Myocyte (in vitro differentiated cells): Measurements from ENCODE around the gene DDX28. TPM values are rescaled to one million over a fixed set of nuclear protein-coding genes. Genes with fewer than 3 reads are reported as not detected.

ENCODE experiments used
- DNase-seq: peaks from one replicate; pipeline ENCODE4 v3.0.0-alpha.2; 2012; ENCODE audit warnings: low read depth
- polyA plus RNA-seq: library from polyadenylated mRNA; unstranded; fragments of >200 nt; gene quantifications from one replicate; pipeline ENCODE4 v1.2.1, GENCODE V29; 2012; ENCODE audit warnings: missing spikeins
- total RNA-seq: library from RNA; depleted of rRNA; stranded (reverse); fragments of >200 nt; gene quantifications from 2 replicates; pipeline ENCODE4 v1.2.3, GENCODE V29; 2014

DDX28 gene, protein sequence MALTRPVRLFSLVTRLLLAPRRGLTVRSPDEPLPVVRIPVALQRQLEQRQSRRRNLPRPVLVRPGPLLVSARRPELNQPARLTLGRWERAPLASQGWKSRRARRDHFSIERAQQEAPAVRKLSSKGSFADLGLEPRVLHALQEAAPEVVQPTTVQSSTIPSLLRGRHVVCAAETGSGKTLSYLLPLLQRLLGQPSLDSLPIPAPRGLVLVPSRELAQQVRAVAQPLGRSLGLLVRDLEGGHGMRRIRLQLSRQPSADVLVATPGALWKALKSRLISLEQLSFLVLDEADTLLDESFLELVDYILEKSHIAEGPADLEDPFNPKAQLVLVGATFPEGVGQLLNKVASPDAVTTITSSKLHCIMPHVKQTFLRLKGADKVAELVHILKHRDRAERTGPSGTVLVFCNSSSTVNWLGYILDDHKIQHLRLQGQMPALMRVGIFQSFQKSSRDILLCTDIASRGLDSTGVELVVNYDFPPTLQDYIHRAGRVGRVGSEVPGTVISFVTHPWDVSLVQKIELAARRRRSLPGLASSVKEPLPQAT
- 11.1 and 14.1 TPM in 2 replicates for total RNA-seq
- 8.3 TPM for polyA plus RNA-seq

DNA sequence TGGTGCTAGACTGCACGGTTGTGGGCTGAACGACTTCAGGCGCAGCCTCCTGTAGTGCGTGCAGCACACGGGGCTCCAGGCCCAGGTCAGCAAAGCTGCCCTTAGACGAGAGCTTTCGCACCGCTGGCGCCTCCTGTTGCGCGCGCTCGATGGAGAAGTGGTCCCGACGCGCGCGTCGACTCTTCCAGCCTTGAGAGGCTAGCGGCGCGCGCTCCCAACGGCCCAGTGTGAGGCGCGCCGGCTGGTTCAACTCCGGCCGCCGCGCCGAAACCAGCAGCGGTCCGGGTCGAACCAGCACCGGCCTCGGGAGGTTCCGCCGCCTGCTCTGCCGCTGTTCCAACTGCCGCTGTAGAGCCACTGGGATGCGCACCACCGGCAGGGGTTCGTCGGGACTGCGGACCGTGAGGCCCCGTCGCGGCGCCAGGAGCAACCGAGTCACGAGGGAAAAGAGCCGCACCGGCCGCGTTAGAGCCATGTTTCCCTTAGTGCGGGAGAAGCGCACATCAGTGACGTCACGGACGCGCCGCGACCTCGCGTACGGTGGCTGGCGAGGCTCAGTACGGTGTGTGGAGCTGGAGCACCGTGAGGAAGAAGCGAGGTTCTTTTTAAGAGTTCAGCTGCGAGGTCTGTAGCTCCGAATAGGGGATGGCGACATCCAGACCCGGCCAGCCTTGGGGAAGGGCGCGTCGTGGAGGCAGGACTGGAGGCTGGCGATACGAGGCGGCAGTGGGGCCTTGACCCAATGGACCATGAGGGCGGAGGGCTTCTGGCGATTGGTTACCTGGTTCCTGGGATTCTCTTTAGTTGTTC is at the start of gene DDX28, which contains the start of gene DUS2:
TSS of gene DDX28 (minus strand) at position 505 of the 810 bp plus-strand sequence. CDS start at position 475, 30 bp downstream.
TSS of gene DUS2 (plus strand) at position 557 of the 810 bp plus-strand sequence. CDS start 14,740 bp downstream, outside the sequence.
- DNase-seq, result peak; percentile 94

DNA sequence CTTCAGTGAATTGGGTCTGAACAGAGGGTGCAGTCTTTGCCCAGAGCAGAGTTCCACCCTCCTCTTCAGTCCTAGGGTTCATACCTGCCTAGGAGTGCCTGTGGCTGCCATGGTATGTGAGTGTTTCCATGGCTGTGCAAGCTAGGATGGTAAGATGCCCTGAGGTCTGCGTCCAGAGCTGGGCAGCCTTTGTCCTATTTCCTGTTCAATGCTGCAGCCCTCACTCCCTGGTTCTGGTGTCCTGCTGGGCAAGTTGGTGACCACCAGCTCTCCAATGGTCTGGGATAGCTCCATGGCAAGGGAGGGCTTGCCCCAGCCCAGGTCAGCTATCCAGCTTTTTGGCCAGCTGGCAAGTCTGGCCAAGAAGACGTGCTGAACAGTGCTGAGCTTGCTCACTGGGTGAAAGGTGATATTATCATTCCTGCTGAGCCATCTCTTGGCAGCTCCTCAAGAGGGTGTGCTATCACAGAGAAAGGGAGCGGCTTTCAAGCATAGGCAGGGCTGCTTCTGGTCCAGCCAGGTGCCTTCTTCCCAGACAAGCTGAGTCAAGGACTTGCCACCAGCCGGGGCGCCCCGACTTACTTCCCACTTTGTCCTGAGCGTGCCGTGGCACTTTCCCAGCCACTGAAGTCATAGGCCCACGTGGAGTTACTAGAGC is 49.1 kb upstream of the DDX28 start:
- DNase-seq, result peak; percentile 92

DNA sequence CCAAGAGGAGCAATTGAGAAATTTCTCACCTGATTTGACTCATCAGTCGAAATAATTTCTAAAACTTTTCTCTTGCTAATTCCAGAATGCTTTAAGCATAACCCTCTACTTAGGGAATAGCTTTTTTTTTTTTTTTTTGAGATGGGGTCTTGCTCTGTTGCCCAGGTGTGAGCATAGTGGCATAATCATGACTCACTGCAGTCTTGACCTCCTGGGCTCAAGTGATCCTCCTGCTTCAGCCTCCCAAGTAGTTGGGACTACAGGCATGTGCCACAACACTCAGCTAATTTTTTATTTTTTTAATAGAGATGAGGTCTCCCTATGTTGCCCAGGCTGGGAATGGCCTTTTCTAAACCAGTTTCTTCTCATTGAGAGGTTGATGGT is 48.5 kb upstream of the DDX28 start:
- no peak for DNase-seq

DNA sequence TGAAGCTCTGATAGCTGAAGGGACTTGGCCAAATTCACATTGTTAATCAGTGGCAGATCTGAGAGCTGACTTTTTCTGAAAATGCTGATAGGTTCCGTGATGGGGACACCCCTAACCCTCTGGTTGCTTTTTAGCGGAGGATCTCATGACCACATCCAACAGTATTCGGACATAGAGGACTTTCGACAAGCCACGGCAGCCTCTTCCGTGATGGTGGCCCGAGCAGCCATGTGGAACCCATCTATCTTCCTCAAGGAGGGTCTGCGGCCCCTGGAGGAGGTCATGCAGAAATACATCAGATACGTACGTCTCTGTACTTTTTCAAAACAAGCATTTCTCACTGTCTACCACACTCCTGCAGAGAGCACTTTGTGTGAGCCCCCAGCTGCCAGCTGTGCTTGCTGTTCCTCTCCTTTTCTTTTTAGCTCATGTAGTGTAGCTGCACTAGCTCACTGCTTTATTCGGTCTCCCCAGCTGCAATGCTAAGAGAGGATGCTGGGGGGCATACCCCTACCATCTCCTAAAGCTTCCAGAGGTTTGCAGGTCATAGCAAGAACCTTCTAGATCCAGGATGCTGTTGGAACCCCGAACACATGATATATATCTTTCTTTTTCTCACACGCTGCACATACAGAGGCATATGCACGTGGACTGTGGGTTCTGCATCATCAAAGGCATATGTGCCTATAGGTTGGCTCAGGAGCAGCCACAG is 47.9 kb upstream of the DDX28 start:
- no peak for DNase-seq

DNA sequence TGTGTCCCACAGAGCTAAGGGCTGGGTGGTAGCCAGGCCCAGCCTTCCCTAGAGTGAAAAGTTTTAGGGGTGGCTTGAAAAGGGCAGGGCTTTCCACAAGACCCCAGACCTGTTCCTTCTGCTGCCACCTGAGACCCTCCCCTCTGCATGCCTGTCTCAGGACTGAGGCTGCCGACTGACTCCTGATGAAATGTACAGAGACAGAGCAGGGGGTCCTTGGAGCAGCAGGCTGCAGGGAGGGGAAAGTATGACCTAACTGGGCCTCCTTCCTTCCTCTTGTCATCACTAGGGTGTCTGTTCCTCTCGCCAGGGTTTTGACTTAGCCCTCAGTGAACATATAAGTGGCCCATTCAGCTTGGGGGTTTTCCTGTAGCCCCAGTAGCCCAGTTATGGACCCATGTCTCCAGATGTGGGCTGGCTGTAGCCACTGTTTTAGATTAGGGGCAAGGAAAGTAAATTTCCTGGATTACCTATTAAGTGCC is 47.3 kb upstream of the DDX28 start:
- no peak for DNase-seq

DNA sequence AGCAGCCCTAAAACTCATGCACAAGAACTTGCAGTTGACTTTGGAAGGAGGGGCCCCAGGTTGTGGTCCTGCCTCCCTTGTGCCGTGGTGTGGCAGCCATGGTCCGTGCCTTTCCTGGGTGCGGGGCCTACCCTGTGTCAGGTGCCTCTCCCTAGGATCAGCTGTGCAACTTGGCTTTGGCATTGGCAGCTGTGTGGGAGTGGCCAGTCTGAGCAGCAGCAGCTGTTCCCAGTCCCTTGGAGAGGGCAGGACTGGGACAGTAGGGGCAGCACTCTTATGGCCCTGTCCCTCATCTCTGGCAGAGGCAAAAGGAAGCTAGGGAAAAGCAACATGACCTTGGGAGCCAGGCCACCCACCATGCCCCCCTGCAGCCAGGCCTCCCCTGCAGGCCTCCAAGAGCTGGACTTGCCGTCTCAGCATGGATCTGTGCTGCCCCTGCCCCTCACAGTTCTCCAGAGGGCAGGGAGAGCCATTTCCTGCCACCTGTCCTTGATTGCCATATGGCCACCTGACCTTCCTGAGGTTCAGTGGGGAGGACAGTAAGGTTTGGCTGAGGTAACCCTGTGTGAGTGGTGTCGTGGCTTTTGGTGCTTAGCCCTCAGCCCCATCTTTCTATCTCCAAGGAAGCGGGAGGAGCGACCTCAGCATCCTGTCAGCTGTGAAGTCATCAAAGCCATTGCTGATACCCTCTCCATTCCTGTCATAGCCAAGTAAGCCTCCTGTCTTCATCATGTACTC is 46.6 kb upstream of the DDX28 start:
- DNase-seq, result peak; percentile 98

DNA sequence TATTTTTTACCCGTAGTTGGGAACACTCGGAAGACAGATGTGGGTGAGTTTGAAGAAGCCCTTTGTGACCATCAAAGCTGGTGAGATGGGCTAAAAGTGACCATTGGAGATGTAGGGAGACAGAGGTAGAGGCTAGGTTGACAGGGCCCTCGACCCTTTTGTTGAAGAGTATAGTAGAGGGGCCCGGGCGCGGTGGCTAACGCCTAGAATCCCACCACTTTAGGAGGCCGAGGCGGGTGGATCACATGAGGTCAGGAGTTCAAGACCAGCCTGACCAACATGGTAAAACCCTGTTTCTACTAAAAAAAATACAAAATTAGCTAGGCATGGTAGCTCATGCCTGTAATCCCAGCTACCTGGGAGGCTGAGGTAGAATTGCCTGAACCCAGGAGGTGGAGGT is 45.9 kb upstream of the DDX28 start:
- DNase-seq, result no peak

DNA sequence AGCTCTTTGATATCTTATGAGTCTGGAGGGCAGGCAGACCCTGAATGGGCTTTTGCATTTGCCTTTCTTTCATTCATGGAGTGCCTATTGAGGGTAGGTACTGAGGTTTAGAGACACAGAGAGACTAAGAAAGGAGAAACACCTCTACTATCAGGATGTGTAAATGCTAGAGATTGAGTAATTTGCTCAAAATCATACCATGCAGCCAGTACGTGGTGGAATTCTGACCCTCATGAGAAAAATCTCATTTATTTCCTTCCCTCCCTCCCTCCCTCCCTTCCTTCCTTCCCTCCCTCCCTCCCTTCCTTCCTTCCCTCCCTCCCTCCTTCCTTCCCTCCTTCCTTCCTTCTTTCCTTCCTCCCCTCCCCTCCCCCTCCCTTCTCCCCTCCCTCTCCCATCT is 43.7 kb upstream of the DDX28 start:
- DNase-seq, result no peak

DNA sequence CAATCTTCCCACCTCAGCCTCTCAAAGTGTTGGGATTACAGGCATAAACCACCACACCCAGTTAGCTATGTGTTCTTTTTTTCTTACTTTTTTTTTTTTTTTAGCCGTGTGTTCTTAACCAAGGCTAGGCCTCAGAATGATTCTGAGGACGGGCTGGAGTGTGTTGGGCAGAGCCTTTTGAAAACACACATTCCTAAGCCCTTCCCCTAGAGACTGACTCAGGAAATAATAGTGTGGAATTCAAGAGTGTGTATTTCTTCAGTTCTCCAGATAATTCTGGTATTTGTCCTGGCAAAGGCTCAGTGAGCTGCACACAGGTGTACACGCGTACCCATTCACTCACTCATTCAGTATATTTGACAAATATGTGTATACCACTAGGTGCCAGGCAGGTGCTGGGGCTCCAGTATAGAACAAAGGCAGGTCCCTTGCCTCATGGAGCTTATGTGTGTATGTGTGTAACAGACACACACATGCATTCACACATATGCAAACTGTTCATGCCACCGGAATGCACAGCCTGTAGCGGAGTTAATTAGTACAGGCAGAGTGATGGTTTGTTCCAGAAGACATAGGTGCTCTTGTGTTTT is 42.8 kb upstream of the DDX28 start:
- peak; percentile 61 for DNase-seq

DNA sequence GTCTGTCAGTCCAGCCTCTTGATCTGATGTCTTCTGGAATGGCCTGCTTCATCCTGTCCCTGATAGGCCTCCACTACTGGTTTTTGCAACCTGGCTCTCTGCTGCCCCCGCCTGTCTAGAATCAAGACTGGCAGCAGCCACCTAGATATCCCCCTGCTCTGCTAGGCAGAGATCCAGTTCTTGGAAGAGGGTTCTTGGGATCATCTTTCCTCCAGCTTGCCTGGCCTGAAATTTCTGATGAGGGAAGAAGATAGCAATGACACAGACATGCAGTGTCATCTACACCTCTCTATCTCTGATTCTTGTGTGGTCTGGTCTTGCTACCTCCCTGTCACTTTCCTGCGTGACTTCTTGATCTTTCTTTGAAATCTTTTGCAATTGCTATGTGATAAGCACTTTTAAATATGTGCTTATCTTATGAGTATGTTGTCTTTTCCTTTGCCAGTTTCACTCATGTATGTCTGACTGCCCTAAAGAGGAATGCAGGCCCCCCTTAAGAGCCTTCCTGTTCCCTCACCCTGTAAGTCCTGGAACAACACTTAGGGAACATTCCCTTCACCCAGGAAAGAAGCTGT is 41.8 kb upstream of the DDX28 start:
- DNase-seq, result peak; percentile 90

DNA sequence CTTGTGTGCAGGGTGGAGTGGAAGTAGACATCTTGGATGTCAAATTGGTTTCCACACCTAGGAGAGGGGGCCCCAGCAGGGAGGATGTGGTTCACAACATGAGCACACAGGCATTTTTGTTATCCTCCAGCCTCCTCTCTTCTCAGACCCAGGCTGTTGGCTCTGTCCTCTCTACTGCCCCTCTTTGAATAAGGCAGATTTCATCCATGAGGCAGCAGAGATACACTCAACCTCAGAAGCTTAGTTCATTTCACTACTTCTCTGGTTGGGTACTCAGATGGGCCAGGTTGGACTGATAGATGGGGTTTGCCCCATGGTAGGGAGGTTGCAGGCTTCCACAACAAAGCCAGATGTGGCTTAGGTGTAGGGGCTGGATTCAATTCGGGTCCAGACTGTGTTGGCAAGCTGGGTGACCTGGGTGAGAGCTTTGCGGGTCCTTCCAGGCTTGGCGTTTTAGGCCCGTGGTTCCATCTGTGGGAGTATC is 39.9 kb upstream of the DDX28 start:
- DNase-seq, result no peak

DNA sequence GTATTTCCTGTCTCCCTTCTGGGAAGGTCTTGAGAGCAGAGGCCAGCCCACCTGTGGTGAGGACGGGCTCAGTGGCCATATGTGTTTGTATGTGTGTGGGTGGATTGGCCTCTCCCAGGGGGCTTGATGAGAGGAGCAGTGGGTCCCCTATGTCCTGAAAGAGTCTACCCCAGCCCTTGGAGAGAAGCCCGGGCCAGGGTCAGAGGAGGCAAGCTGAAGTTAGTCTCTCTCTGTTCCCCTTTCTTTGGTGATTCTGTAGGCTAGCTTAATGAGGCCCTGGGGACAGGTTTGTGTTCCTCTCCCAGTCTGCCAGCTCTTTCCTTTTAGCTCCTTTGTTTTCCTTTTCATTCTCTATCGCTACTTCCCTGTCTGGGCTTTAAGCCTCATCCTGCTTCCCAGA is 38.4 kb upstream of the DDX28 start:
- DNase-seq, result no peak

DNA sequence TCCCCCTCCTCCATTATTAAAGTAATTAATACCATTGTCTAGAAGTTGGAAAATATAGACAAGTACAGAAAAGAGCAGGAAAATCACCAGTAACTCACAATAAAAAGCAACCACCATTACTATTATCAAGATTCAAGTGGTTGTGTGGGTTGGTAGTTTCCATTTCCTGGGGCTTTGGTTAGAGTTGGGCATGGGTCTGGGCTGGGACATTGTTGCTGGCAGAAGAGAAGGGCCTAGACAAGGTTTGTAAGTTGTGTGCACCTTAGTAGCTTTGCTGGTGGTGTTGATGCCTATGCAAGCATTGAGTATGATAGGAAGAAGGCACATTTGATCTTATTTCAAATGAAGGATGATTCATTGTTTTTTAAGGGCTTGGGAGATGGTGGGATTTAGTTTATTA is 36.8 kb upstream of the DDX28 start:
- DNase-seq, result no peak

DNA sequence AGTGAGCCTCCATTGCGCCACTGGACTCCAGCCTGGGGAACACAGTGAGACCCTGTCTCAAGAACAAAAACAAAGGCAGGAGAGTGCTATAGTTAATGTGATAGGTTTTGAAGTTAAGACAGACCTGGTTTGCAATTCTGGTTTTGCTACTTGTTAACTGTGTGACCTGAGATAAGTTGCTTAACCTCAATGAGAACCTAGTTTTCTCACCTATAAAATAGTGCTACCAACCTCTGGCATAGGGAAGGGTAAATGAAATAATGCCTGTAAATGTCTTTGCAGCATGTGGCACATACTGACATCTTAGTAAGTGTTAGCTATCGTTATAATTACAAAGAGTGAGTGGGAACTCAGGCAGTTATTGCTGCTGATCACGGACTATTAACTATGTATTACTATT is 32.4 kb upstream of the DDX28 start:
- DNase-seq, result no peak

DNA sequence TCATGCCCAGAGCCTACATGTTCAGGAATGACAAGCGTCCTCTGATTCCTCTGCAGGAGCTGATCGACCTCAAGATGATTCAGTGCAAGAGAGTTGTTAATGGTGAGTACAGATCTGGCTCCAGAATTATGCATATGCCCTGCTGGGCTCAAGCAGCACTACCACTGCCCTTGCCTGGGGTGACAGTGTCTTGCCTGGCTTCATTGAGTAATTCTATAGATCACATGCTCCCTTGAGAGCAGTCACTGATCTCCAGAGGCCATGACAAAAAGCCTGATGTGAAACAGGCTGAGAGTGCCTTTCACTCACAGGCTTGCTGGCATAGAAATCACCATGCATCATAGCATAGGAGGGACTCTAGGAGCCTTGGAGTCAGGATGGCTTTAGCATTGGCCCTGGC is 26.4 kb upstream of the DDX28 start:
- DNase-seq, result no peak

DNA sequence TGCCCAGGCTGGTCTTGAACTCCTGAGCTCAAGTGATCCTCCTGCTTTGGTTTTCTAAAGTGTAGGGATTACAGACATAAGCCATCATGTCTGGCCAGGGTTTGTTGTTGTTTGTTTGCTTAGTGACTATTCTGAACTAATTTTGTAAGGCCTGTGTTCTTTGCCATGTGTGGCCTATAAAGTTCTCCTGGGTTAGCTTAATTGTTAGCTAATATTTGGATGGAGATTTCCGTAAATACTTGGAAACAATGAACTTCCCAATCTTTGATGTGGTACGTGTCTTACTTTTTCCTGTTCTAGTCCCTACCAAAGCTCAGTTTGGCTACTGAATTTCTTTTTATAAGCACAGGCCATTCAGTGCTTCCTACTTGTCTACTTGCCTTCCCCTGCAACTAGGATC is 25.0 kb upstream of the DDX28 start:
- DNase-seq, result no peak

DNA sequence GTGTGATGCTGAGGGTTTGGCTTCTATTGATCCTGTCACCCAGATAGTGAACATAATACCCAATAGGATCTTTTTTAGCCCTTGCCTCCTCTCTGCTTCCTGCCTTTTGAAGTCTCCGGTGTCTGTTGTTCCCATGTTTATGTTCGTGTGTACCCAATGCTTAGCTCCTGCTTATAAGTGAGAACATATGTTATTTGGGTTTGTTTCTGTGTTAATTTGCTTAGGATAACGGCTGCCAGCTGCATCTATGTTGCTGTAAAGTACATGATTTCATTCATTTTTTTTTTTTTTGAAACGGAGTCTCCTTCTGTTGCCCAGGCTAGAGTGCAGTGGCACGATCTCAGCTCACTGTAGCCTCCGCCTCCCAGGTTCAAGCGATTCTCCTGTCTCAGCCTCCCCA is 23.1 kb upstream of the DDX28 start:
- DNase-seq, result no peak

DNA sequence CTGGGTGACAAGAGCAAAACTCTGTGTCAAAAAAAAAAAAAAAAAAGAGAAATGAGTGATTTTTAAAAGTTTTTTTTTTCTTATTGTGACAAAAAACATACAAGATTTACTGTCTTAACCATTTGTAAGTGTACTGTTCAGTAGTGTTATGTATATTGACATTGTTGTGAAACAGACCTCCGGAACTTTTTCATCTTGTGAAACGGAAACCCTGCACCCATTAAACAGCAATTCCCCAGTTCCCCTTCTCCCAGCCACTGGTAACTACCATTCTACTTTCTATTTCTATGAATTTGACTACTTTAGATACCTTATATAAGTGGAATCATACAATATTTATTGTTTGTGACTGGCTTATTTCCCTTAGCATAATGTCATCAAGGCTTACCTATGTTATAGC is 18.8 kb upstream of the DDX28 start:
- DNase-seq, result no peak
